GM13976 (cell line): Measurements from ENCODE around the gene KTI12.
"Not testable (repeated sequence)": the region's sequence is repeated elsewhere in the genome, so short reads cannot be mapped to it uniquely, and the experiment has no call there.

Source experiments
- DNase-seq: peaks from one replicate; pipeline ENCODE4 v3.0.0; 2012; ENCODE audit warnings: low spot score
- CTCF ChIP-seq: IDR thresholded peaks from 2 replicates; pipeline ENCODE4 v1.5.1; 2012; ENCODE audit warnings: borderline replicate concordance, mild to moderate bottlenecking; ENCODE audit not compliant: insufficient read depth; ENCODE audit errors: extremely low read depth, missing control alignments, control extremely low read depth
- in situ Hi-C: fragments of 300-500 bp; cut with MboI; formaldehyde crosslinking; loops from one replicate; pipeline ENCODE4 v1.12.0; 2022; ENCODE audit warnings: low sequenced_read_pairs, mixed read lengths, inconsistent platforms; ENCODE audit not compliant: unreplicated experiment

Gene KTI12

GRCh38 chr1:52037909-52038308 lies 4.3 kb upstream of the KTI12 start:
- no peak for TF ChIP-seq CTCF
- no peak for DNase-seq
- in situ Hi-C loops, result no loop called here

- DNase-seq, result no peak
- TF ChIP-seq CTCF, result no peak
- in situ Hi-C loops, result no loop called here
These were observed 3.8 kb upstream of the KTI12 start for GRCh38 chr1:52037402-52037814.

- DNase-seq, result no peak
These were observed 407 bp upstream of the KTI12 start for GRCh38 chr1:52034050-52034384.

GRCh38 chr1:52032785-52033131 lies 852 bp downstream of the KTI12 start:
- in situ Hi-C loops, result no loop called here
- DNase-seq, result peak; percentile 42
- no peak for TF ChIP-seq CTCF

More at GRCh38 chr1:52034050-52034384, 407 bp upstream of the KTI12 start:
- no peak for TF ChIP-seq CTCF
- in situ Hi-C loops, result no loop called here

GRCh38 chr1:52032124-52032784 lies 1.4 kb downstream of the KTI12 start:
- peak; percentile 47 for DNase-seq
- no peak for TF ChIP-seq CTCF
- in situ Hi-C loops, result no loop called here

GRCh38 chr1:52028839-52029238 lies 4.8 kb downstream of the KTI12 start:
- DNase-seq, in situ Hi-C loops: not testable (repeated sequence)

- TF ChIP-seq CTCF, result no peak
- no peak for DNase-seq
- in situ Hi-C loops, result no loop called here
These were observed 5.3 kb downstream of the KTI12 start for GRCh38 chr1:52028328-52028727.
